ENCODE measurements around the gene NUDT14.

NUDT14 gene

DNA sequence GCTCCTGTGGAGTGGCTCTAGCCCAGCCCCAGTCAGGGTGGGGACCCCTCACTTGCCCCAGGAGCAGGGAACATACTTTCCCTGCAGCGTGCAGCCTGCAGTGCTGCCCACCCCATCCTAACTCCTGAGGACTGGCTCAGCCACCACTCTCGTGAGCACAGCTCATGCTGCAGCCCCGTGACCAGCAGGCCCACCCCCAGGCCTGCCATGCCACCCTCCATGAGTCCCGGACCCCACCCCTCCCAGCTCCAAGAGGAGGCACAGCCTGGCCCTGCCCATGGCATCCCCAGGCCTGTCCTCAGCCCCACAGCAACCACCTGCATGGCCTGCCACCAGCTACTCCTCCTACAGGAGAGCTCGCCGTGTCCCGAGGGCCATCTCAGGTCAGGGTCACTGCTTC lies 8.6 kb downstream of the NUDT14 start:
- no peak for DNase-seq

- DNase-seq: no peak
Measured at GRCh38 chr14:105171004-105171673, 10.0 kb downstream of the NUDT14 start.

GRCh38 chr14:105169776-105170655 lies 11.1 kb downstream of the NUDT14 start:
- DNase-seq: no peak

DNA sequence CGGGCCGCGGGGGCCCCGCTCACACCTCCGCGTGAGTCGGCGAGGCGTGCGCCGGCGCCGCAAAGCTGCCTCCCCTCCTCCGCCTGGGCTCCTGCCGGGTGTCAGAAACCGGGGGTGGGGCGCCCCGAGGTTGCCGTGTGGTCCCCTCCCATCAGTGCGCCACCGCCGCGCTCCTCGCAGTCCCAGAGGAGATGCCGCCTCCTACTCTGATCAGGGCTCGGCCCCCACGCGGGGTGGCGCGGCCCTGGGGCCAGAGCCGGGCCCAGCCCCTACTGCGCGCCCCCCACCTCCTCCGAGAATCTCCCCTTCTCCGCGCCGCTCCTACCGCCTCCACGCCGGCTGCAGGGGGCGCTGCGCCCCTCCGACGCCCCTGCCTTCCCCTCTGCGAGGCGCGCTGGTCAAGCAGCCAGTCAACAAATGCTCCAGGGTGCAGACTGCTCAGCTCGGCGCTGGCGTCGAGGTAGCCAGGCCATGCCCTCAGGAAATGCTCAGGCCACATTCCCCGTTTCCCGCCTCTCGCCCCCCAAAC lies 12.1 kb downstream of the NUDT14 start:
- peak; percentile 42 for DNase-seq

DNA sequence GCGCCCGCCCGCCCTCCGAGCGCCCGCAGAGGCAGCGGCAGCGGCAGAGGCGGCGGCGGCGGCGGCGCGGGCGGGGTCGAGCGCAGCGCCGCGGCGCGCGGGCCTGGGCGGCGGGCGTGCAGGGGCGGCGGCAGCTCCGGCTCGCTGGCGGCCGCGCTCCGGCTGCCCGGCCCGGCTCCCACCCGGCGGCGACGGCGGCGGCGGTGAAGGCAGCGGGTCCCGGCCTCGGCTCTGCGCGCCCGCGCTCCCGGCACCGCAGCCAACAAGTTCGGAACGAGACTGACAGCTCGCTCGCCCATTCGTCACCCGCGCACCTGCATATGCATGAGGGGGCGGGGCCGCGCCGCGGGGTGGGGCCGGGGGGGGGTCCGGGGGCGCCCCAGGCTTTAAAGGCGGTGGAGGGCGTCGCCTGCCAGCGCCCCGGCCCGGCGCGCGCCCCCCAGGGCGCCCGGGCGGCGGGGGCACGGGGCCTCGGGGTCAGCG lies 12.6 kb downstream of the NUDT14 start, which contains the start of gene JAG2:
Gene JAG2 (minus strand): TSS at position 281 of the 483 bp plus-strand sequence. CDS start 356 bp downstream, outside the sequence.
- peak; percentile 58 for DNase-seq

GRCh38 chr14:105168093-105168420 lies 13.1 kb downstream of the NUDT14 start:
- no peak for DNase-seq

DNA sequence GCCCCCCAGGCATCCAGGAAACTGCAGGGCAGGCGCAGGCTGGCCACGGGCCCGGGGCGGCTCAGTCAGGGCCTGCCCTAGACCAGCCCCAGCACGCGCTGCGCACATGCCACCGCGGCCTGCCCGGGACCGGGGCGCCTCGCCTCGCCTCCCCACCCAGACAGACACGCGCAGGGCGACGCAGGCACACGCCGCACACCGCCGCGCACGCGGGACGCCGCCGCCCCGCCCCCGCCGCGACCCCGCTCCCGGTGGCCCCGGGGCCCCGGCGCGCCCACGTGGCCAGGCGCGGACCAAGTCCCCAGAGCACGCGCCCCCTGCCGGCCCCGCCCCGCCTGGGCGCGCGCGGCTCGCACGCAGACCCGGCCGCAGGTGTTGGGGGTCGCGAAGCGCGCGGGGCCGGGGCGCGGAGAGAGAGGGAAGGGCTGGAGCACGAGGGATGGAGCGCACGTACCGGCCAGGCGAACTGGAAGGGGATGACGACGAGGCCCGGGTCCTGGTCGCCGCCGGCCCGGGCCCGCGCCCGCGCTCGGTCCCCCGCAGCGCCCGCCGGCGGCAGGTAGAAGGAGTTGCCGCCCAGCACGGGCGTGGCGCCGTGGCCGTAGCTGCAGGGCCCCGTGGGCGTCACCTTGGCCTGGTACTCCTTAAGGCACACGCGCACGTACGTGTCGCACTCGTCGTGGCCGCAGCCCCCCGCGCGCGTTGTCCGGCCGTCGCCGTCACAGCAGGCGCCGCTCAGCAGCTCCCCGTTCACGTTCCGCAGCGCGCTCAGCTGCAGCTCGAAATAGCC lies 13.6 kb downstream of the NUDT14 start:
- DNase-seq: no peak

GRCh38 chr14:105166571-105167302 lies 14.4 kb downstream of the NUDT14 start:
- DNase-seq: no peak

- no peak for DNase-seq
Measured at GRCh38 chr14:105165761-105166485, 15.2 kb downstream of the NUDT14 start.

DNA sequence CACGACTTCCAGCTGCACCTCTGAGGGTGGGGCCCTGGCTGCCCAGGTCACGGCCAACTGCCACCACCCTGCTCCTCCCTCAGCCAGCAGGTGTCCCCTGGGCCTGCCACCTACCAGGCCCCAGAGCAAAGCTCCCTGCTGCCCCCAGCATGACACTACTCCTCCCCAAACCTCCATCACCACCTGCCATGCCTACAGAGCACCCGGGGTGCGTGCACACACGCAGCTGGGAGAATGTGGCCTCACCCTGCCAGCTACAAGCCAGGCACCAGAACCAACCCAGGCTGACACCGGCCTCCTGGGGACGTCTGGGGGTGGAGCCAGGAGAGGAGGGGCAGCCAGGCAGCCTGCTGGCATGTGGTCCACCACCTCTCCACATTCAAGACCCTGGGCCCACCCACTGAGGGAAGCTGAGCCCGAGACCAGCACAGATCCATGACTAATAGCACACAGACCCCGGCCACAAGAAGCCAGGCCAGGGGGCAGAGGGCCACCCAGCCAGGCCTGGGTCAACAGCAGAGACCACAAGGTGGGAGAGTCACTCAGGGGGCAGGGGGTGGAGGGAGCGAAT lies 15.9 kb downstream of the NUDT14 start:
- no peak for DNase-seq

DNA sequence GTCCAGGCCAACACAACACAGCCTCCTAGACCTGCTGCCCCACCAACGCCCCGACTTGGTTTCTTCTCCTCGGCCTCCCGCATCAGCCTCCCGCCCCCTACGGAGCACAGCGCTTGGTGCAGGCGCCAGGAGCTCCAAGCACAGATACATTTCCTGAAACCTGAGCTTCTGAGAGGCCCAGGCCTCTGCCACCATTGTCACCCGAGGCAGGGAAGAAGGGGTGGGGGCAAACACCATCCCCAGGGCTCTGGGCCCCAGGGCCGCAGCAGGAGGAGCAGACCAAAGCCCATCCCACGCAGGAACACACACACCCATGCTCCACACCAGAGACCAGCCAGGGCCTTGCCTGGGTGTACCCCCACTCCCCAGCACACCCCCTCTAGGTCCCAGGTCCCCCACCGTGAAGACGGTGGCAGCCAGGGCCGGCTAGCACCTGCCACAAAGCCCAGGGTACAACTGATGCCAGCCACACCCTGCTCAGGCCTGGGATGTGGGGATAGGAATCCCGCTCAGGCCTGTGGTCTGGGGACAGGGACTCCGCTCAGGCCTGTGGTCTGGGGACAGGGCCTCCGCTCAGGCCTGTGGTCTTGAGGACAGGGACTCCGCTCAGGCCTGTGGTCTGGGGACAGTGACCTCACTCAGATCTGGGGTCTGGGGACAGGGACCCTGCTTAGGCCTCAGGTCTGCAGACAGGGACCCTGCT lies 17.9 kb downstream of the NUDT14 start:
- DNase-seq: no peak

DNA sequence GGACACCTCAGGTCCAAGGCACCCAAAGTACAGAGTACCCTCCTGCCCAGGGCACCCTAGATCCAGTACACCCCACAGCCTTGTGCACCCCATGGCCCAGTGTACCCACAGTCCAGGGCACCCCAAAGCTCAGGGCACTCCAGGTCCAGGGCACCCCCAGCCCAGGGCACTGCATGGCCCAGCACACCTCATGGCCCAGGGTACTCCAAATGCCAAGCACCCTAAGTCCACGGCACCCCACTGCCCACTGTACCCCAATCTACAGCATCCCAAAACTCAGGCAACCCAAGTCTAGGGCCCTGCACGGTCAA lies 18.5 kb downstream of the NUDT14 start:
- DNase-seq: no peak

DNA sequence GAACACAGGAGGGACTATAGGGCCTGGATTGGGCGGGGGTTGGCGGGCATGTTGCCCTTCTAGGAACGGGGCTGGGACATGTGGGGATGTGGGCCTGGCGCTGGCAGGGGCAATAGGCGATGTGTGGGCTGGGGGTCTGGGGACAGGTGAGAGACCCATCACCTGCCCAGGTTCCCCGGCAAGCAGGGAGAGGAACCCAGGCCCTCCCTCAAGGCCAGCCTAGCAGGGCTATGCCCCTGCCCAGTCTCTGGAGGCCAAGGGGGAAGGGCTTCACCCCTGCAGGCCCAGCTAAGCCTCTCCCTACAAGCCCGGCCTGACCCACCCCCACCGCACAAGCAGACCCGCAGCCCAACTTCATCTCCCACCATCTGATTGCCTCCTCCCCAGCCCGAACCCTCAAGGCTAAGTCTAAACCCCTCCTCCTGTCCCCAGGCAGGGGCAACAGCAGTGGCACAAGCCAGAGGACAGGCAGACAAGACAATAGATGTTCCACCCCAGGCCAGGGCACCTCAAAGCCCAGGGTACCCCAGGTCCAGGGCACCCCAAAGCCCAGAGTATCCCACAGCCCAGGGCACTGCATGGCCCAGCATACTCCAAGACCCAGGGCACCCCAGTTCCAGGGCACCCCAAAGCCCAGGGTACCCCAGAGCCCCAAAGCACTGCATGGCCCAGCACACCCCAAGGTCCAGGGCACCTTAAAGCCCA lies 19.0 kb downstream of the NUDT14 start:
- DNase-seq: peak; percentile 13

- DNase-seq: no peak
Measured at GRCh38 chr14:105161309-105161708, 19.8 kb downstream of the NUDT14 start.

- no peak for DNase-seq
Measured at GRCh38 chr14:105160776-105161175, 20.3 kb downstream of the NUDT14 start.

DNA sequence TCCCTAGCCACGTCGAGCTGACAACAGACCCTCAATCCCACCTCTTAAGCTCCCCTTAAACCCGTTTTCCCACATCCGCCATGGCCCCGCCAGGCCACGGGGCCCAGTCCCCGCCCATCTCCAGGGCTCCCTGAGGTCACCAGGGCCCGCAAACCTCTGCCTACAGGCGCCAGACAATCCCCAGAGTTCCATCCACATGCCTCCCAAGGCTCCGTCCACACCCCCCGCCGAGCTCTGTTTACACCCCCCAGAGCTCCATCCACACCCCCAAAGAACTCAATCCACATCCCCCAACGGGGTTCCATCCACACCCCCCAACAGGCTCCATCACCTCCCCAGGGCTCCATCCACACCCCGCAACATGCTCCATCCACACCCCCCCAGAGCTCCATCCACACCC lies 21.8 kb downstream of the NUDT14 start:
- no peak for DNase-seq

GRCh38 chr14:105158794-105159193 lies 22.3 kb downstream of the NUDT14 start:
- DNase-seq: no peak

DNA sequence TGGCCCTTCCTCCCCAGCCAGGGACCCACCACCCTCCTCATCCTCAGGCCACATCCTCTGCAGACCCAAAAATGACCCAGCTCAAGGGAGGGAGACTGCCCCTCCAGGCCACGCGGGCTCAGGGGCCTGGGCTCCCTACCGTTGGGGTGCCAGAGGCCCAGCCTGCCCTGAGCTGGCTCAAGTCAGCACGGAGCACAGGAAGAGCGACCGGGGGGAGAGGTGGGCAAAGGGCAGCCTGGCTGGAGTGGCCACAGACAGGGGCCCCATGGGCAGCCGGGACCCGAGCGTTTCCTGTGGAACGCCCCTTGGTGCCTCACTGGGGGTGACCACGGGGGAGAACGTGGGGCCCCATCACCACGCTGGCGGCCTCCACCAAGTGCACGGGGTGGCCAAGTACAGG lies 23.2 kb downstream of the NUDT14 start:
- DNase-seq: no peak

- DNase-seq: no peak
Measured at GRCh38 chr14:105156414-105157375, 24.4 kb downstream of the NUDT14 start.
